Raji (cell line): ENCODE results near the gene ST6GAL1.

ENCODE experiments used
- POLR2A ChIP-seq: IDR thresholded peaks from 2 replicates; pipeline ENCODE4 v1.6.1; 2011; ENCODE audit warnings: low read depth, low read length, control low read depth; ENCODE audit not compliant: insufficient read depth

ST6GAL1 gene

DNA sequence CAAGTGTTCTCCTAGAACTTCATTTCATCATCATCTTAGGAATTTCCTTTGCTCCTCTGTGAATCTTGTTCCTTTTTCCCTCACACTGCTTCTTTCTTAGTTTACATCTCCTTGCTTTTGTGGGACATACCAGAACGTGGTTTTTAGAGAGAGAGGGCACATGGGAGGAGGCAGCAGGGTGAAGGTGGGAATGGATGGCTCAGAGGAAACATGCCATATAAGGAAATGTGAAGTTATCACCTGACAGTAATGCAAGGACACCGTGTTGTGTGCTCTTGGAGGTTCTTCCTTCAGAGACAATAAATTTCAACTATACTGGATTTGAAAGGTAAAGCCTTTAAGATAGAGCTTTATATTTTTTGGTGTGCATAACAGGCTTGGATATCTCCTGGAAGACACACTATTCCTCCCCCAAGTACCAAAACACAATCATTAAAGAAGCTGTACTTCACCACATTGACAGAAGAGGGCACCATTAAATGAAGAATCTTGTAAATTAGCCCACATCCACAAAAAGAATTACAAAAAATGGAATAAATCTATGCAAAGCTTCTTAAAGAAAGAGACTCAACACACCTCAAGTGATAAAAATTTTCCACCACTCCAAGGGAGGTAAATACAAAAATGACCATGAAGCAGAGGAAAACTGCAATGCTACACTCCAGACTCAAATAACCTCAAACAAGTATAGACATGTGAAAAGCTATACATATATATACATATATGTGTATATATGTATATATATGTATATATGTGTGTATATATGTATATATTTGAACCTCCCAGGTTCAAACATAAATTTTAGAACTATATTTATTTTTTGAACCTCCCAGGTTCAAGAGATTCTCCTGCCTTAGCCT is 182.8 kb downstream of the ST6GAL1 start:
- no peak for TF ChIP-seq POLR2A

DNA sequence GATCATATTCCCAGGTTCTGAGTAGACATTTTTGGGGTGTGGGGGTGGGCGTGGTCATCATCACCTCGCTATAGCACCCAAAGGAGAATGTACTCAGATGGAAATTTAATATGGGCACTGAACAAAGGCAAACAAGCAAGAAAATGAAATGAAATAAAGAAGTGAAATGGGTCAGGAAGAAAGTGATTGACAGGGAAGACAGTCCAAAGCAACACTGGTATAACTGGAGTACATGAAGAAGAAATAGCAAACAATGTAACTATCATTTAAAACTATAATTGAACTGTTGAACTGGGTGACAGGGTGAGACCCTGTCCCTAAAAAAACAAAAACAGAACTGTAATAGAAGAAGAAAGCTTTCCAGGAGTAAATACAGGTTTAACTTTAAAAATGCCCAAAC is 184.2 kb downstream of the ST6GAL1 start:
- TF ChIP-seq POLR2A = no peak

DNA sequence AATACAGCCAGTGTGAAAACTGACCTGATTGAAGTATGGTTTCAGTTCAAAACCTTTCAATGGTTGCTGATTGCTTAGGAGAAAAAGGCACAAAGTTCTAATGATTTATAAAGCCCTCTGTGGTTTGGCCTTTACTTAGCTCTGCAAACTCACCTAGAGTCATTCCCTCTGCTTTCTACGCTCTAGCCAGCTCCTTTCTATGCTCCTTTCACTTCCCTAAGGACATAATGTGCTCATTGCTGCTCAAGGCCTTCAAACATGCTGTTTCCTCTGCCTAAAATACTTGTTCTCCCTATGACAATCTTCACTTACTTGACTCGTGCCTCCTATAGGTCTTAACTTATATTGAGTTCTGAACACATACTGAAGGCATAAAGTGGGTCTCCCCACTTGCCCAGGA is 190.0 kb downstream of the ST6GAL1 start:
- no peak for TF ChIP-seq POLR2A

DNA sequence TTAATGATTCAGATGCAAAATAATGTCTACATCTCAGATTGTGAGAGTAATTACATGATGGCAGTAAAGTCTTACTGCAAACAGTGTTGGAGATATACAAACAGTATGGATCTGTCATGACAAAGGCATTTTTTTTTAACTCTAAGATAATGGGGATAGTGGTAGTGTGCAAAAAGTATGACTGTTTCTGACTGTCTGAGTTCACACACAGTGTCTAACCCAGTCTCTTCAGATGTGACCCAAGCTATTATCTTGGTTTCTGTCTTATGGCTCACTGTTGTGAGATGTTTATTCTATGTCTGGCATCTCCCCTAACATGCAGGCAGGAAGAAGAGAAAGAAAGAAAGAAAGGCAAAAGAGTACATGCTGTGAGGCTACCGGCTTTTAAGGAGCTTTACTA is 191.9 kb downstream of the ST6GAL1 start:
- TF ChIP-seq POLR2A = no peak

DNA sequence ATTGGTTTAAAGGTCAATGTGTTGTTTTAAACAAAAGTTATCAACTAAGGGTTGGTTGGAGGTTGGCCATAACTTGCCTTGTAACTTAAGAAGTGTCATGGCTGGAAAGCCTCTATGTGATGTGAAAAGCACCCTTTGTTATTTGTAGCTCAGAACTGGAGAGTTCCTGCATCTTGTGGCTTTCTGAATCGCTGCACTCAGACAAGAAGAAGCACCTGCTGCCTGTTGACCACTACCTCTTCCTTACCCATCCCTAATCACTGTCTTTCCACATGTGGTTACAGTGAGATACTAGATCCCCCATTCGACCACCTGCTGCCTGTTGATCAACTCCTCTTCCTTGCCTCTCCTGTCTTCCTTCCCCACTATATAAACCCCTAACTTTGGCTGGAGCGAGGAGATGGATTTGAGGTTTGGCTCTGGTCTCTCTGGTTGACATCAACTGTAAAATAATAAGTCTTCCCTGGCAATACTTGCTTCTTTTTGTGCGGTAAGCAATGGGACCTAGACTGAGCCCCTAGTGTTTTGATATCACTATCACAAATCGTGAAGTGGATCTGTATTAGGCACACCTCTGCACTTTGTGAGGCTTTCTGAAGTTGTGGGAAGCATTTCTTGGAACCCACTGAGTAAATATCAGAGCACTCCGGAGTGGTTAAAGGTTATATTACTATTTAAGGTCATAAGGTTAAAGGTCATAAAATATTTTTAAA is 195.1 kb downstream of the ST6GAL1 start:
- no peak for TF ChIP-seq POLR2A
